ENCODE data around the gene USP36.

The USP36 gene

GRCh38 chr17:78787444-78787843 is 53.2 kb downstream of the USP36 start:
- ChIA-PET POLR2A (no interaction called here), CTCF (interaction anchor here (0.9 to 1.4 kb wide), 2 partner anchors 12 to 290 kb away, joined by 4 to 7 read pairs; no protein-coding TSS in a partner anchor)
- TF ChIP-seq CTCF (IDR thresholded peaks at IDR 0.05; ENCODE audit: control extremely low read depth, extremely low read depth, low read depth, missing control alignments), result no peak
- no peak for DNase-seq (ENCODE audit: extremely low spot score)

GRCh38 chr17:78785663-78786057 is 55.0 kb downstream of the USP36 start:
- CTCF ChIA-PET, result interaction anchor here (1.3 to 1.9 kb wide), 4 partner anchors 8 to 50 kb away, joined by 3 to 6 read pairs (median 5); no protein-coding TSS in a partner anchor
- no peak for TF ChIP-seq CTCF (IDR thresholded peaks at IDR 0.05; ENCODE audit: control extremely low read depth, extremely low read depth, low read depth, missing control alignments)

GRCh38 chr17:78785011-78785662 is 55.5 kb downstream of the USP36 start:
- no peak for TF ChIP-seq CTCF (IDR thresholded peaks at IDR 0.05; ENCODE audit: control extremely low read depth, extremely low read depth, low read depth, missing control alignments)

More at GRCh38 chr17:78785663-78786057, 55.0 kb downstream of the USP36 start:
- POLR2A ChIA-PET, result interaction anchor here (0.6 kb wide), 2 partner anchors 10 to 1530 kb away, joined by 3 to 5 read pairs; no protein-coding TSS in a partner anchor
- DNase-seq (ENCODE audit: extremely low spot score), result no peak

GRCh38 chr17:78784352-78784751 is 56.3 kb downstream of the USP36 start:
- no peak for TF ChIP-seq CTCF (IDR thresholded peaks at IDR 0.05; ENCODE audit: control extremely low read depth, extremely low read depth, low read depth, missing control alignments)
- ChIA-PET POLR2A (interaction anchor here (0.6 kb wide), 1 partner anchor 672 kb away, joined by 4 read pairs; no protein-coding TSS in a partner anchor), CTCF (interaction anchor here (1.3 to 1.9 kb wide), 5 partner anchors 10 to 42 kb away, joined by 3 to 6 read pairs (median 4); no protein-coding TSS in a partner anchor)
- DNase-seq (ENCODE audit: extremely low spot score), result no peak

More at GRCh38 chr17:78785011-78785662, 55.5 kb downstream of the USP36 start:
- ChIA-PET POLR2A (interaction anchor here (0.6 kb wide), 2 partner anchors 673 to 1531 kb away, joined by 3 to 4 read pairs; no protein-coding TSS in a partner anchor), CTCF (interaction anchor here (1.3 to 1.9 kb wide), 5 partner anchors 9 to 50 kb away, joined by 3 to 6 read pairs (median 4); no protein-coding TSS in a partner anchor)
- no peak for DNase-seq (ENCODE audit: extremely low spot score)

GRCh38 chr17:78783711-78784324 is 56.8 kb downstream of the USP36 start:
- ChIA-PET POLR2A (no interaction called here), CTCF (interaction anchor here (1.3 to 1.4 kb wide), 2 partner anchors 13 to 42 kb away, joined by 3 read pairs; no protein-coding TSS in a partner anchor)
- DNase-seq (ENCODE audit: extremely low spot score), result no peak
- TF ChIP-seq CTCF (IDR thresholded peaks at IDR 0.05; ENCODE audit: control extremely low read depth, extremely low read depth, low read depth, missing control alignments), result no peak

GRCh38 chr17:78781893-78782304 is 58.7 kb downstream of the USP36 start, which contains the start of gene CYTH1:
Gene CYTH1 (minus strand): TSS chr17:78782273. CDS start chr17:78782223, 50 bp downstream.
- no peak for TF ChIP-seq CTCF (IDR thresholded peaks at IDR 0.05; ENCODE audit: control extremely low read depth, extremely low read depth, low read depth, missing control alignments)
- CTCF ChIA-PET, result no interaction called here
- POLR2A ChIA-PET, result no interaction called here
- no peak for DNase-seq (ENCODE audit: extremely low spot score)

Measured in GM10248 (cell line).